Measurements from ENCODE around the gene MOK.
A peak's percentile ranks its signal among the peaks of the same experiment; 100 is the strongest.

MOK gene

DNA sequence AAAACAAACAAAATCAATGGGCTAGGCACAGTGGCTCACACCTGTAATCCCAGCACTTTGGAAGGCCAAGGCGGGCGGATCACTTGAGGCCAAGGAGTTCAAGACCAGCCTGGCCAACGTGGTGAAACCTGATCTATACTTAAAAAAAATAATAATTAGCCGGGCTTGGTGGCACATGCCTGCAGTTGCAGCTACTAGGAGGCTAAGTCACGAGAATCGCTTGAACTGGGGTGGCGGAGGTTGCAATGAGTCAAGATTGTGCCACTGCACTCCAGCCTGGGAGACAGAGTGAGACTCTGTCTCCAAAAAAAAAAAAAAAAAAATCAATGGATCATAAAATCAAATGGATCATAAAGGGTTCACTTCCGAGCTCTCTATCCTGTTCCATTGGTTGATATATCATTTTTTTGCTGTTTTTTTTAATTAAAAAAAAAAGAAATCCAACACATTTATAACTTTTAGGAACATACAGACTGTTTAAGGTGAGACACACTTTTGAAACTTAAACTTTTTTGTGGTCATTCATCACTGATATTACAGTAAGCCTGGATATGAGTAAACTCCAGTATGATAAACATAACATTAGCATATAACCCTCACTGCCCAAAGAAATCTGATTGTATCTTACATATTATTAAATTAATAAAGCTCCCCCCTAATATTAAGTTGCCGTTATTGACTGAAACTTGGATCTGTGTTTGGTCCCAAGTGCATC, 22.1 kb downstream of the MOK start:
- no peak for DNase-seq (ENCODE audit: low read depth, low spot score)
- no peak overlapping the region for H3K4me3 ChIP-seq (ENCODE audit: low read depth, low read length)
- TF ChIP-seq, protein P1, sequence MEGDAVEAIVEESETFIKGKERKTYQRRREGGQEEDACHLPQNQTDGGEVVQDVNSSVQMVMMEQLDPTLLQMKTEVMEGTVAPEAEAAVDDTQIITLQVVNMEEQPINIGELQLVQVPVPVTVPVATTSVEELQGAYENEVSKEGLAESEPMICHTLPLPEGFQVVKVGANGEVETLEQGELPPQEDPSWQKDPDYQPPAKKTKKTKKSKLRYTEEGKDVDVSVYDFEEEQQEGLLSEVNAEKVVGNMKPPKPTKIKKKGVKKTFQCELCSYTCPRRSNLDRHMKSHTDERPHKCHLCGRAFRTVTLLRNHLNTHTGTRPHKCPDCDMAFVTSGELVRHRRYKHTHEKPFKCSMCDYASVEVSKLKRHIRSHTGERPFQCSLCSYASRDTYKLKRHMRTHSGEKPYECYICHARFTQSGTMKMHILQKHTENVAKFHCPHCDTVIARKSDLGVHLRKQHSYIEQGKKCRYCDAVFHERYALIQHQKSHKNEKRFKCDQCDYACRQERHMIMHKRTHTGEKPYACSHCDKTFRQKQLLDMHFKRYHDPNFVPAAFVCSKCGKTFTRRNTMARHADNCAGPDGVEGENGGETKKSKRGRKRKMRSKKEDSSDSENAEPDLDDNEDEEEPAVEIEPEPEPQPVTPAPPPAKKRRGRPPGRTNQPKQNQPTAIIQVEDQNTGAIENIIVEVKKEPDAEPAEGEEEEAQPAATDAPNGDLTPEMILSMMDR (IDR thresholded peaks at IDR 0.05; ENCODE audit: insufficient read depth, low read length, missing control alignments) = no peak
- ChIA-PET POLR2A (no interaction called here), CTCF (interaction anchor here (1.5 kb wide), 1 partner anchor 31 kb away, joined by 4 read pairs; no protein-coding TSS in a partner anchor)

DNA sequence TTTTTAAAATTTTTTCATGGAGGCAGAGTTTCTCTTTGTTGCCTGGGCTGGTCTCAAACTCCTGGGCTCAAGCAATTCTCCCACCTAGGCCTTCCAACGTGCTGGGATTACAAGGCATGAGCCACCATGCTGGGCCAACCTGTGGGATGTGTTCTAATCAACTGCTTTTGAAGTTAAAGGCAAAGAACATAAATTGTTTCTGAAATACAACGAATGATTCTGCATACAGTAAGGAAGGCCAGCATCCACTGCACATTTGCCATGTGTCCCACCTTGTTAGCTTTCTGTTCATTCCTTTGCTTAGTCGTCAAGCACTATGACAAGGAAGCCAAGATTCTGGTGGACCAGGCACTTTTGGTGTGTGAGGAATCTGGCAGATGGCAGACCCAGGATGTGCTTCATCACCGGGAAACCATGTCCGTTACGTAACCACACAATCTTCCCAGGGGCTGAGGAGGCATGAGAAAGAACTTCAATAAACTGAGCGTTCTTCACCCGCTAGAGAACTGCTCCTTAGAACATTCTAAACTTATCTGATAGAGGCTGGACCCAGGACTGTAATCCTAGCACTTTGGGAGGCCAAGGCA, 24.5 kb downstream of the MOK start:
- TF ChIP-seq, protein P1 (IDR thresholded peaks at IDR 0.05; ENCODE audit: insufficient read depth, low read length, missing control alignments) = no peak
- CTCF ChIA-PET = interaction anchor here (0.5 kb wide), 1 partner anchor 12 kb away, joined by 3 read pairs; no protein-coding TSS in a partner anchor
- peak overlapping the region; percentile 12 for H3K4me3 ChIP-seq (ENCODE audit: low read depth, low read length)

GRCh38 chr14:102279688-102280348, 25.1 kb downstream of the MOK start:
- TF ChIP-seq, protein P1 (IDR thresholded peaks at IDR 0.05; ENCODE audit: insufficient read depth, low read length, missing control alignments) = no peak
- peak overlapping the region; percentile 12 for H3K4me3 ChIP-seq (ENCODE audit: low read depth, low read length)
- POLR2A ChIA-PET = interaction anchor here (1.0 kb wide), 1 partner anchor 25 kb away, joined by 5 read pairs; the partner anchor contains the start of gene MOK
- DNase-seq (ENCODE audit: low read depth, low spot score) = peak; percentile 100
- CTCF ChIA-PET = no interaction called here

More for the DNA sequence above, 24.5 kb downstream of the MOK start:
- DNase-seq (ENCODE audit: low read depth, low spot score) = peak; percentile 98
- POLR2A ChIA-PET = interaction anchor here (0.7 to 1.0 kb wide), 2 partner anchors 8 to 24 kb away, joined by 3 to 5 read pairs; partner anchors contain the start of gene MOK

DNA sequence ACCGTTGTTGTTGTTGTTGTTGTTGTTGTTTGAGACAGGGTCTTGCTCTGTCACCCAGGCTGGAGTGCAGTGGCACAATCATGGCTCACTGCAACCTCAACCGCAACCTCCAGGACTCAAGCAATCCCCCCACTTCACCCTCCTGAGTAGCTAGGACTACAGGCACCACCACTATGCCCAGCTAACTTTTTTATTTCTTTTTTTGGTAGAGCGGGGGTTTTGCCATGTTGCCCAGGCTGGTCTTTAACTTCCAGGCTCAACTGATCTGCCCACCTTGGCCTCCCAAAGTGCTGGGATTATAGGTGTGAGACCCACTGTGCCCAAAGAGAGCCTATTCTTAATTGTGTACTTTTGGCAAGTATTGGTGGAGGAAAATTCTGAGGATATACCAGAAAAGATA, 25.7 kb downstream of the MOK start:
- POLR2A ChIA-PET = no interaction called here

DNA sequence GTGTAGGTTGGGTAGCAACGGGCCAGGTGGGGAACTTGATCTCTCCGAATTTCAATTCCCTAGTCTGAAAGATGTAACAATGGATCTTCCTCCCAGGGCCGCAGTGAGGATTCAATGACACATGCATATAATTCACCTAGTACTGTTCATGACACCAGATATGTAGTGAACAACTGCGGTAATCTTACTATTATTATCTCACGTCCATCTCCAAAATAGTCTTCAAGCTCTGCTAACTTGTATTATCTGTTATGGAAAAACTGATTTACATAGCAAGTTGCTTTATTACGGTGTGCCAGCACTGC, 26.4 kb downstream of the MOK start:
- H3K4me3 ChIP-seq (ENCODE audit: low read depth, low read length) = no peak overlapping the region
- ChIA-PET POLR2A (no interaction called here), CTCF (interaction anchor here (1.1 kb wide), 2 partner anchors 14 to 41 kb away, joined by 4 to 6 read pairs; no protein-coding TSS in a partner anchor)
- TF ChIP-seq, protein P1 (IDR thresholded peaks at IDR 0.05; ENCODE audit: insufficient read depth, low read length, missing control alignments) = no peak
- no peak for DNase-seq (ENCODE audit: low read depth, low spot score)

More for the DNA sequence above, 25.7 kb downstream of the MOK start:
- H3K4me3 ChIP-seq (ENCODE audit: low read depth, low read length) = no peak overlapping the region
- TF ChIP-seq, protein P1 (IDR thresholded peaks at IDR 0.05; ENCODE audit: insufficient read depth, low read length, missing control alignments) = no peak
- DNase-seq (ENCODE audit: low read depth, low spot score) = no peak
- CTCF ChIA-PET = interaction anchor here (1.1 kb wide), 1 partner anchor 14 kb away, joined by 4 read pairs; no protein-coding TSS in a partner anchor

All from AG04449 (cell line).